GM12875 (cell line): ENCODE data around the gene NTSR2.

Experiments
- H3K4me3 ChIP-seq: one replicate; pipeline ENCODE4 v1.5.1; 2011; ENCODE audit warnings: low read depth, low read length, control low read depth
- CTCF ChIP-seq: IDR thresholded peaks from 2 replicates; pipeline ENCODE4 v1.5.1; 2011; ENCODE audit warnings: low read depth, mild to moderate bottlenecking, control low read depth, inconsistent platforms, low read length, moderate library complexity, borderline replicate concordance; ENCODE audit not compliant: insufficient read depth

The NTSR2 gene

DNA sequence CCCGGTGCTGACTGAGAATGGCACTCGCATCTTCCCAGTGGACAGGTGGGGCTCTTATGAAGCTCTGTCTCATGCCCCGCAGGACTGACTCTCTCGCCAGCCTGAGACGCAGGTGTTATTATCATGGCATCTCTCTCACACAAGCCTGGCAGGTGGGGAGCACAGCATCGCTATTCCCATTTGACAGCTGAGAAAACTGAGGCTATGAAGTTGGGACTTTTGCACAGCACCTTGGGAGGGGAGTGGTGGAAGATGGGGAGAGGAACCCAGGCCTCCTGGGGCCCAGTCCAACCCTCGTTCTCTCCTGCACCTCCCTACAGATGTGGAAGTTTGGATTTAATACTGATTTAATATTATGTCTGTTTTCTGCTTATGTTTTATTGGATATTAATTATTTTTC, 9.0 kb upstream of the NTSR2 start:
- TF ChIP-seq CTCF, result no peak
- H3K4me3 ChIP-seq, result no peak overlapping the region

DNA sequence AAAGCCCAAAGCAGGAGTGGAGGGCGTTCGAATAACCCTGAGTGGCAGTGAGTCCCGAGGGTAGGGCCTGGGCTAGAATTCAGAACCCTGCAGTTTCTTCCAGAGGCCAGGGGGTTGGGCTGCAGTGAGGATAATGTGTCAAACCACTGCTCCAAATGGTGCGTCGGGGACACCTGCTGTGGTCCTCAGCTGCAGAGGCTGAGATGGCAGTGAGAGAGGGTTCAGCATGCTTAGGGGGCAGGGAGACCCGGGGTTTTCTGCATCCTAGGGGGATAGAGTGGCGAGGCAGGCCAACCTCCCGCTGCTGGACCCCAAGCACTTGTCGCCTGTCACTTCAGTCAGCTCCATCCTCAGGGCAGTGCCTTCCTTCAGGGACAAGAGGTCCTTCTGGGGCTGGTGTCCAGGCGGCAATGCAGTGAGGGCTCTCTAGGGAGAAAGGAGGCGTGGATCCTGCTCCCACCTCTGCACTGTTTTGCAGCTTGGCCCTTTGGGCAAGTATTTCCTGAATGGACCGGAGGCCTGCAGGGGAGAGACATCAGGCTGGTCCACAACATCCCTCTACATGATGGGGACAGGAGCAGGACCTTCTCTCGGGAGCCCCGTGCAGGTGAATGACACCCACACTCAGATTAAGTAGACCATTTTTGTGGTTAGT, 8.4 kb upstream of the NTSR2 start:
- no peak overlapping the region for H3K4me3 ChIP-seq

DNA sequence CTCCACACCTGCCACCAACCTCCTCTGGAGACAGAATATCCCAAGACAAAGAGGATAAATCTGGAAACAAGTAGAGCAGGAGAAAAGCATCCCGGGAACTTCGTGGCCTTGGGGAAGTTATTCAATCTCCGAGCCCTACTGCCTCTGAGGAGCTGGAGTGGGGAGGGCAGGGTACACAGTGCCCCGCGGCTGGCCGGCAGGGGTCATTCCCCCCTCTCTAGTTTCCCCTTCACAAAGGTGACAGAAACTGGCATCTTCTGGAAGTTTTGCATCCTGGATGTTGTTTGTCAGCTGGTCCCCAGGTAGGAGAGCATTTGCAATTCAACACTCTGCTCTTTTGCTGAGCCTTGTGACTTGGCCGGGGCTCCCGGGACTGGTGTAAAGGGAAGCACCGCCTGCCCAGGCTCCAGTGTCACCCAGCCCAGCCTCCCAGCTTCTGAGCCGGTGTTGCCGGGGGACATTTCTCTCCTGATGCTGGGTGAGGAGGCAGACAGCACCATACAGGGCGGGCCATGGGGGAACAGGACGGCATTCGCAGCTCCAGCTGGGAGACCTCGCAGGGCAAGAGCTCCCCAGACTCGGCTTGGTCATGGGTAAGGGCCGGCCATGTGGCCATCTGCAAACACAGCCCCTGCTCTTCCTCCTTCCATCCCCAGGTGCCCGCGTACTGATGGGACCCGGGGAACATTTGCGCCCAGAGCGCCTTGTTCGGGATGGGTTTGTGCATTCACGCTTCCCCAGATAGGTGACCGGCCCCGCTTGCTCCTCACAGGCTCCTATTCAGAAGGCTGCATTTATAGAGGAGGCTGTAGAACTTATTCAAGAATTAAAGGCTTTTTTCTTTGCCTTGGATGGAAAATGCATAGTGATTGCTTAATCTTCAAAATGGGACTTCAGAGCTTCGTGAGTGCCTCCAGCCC, 7.4 kb upstream of the NTSR2 start:
- no peak overlapping the region for H3K4me3 ChIP-seq

More for the DNA sequence above, 8.4 kb upstream of the NTSR2 start:
- no peak for TF ChIP-seq CTCF

GRCh38 chr2:11676640-11677039, 6.6 kb upstream of the NTSR2 start:
- H3K4me3 ChIP-seq, result no peak overlapping the region
- TF ChIP-seq CTCF, result no peak

More for the DNA sequence above, 7.4 kb upstream of the NTSR2 start:
- no peak for TF ChIP-seq CTCF

GRCh38 chr2:11675423-11676112, 5.6 kb upstream of the NTSR2 start:
- no peak for TF ChIP-seq CTCF
- no peak overlapping the region for H3K4me3 ChIP-seq

DNA sequence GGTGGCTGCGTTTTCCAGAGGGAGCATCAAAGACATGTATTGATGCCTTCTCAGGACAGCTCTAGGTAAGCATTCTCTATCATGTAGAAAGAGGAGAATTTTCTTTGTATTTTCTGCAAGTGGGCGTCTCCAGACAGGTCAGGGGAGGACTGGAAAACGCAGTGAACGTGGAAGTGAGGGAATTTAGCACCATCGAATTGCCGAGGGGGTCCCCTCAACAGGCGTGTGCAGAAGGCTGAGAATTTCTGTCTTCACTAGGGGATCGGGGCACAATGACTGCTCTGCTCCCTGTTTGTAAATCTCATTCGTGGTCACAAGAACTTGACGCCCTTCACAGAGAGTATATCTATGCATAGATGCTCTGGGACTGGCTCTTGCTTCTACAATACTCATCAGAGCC, 5.0 kb upstream of the NTSR2 start:
- no peak for TF ChIP-seq CTCF
- no peak overlapping the region for H3K4me3 ChIP-seq
